ENCODE measurements around the gene SLC8A1. TPM values are rescaled to one million over a fixed set of nuclear protein-coding genes. Genes with fewer than 3 reads are reported as not detected.

The SLC8A1 gene
- total RNA-seq, 1 experiment from 2014 or later: 1.7 TPM

- no peak overlapping the region for H3K27ac Mint-ChIP-seq
- no peaks in the 10 kb centered on the region for H3K9me3 ChIP-seq (ENCODE audit: control insufficient read depth, low read depth, low read length)
- H2AK5ac ChIP-seq (ENCODE audit: insufficient read length, low read length): no peak overlapping the region
- no peak overlapping the region for H2BK20ac ChIP-seq (ENCODE audit: low read depth, low read length, poor library complexity, severe bottlenecking)
- H2AFZ ChIP-seq (ENCODE audit: low read length): no peak overlapping the region
- peaks cover 2 to 10% (median 2%) of the 10 kb centered on the region in 3 experiments; a peak in 4 of 7 replicates for H3K36me3 Mint-ChIP-seq (ENCODE audit: insufficient read depth in 1 of 3, low read depth in 3 of 3)
- no peak overlapping the region for H2BK5ac ChIP-seq (ENCODE audit: insufficient read length, low read length)
- H3T11ph ChIP-seq (ENCODE audit: low read length): no peak overlapping the region
- no peak overlapping the region for H3K14ac ChIP-seq (ENCODE audit: insufficient read depth, low read length)
- H3K9ac ChIP-seq (ENCODE audit: extremely low read depth, insufficient read length, low read length): no peak overlapping the region
- no peak overlapping the region for H4K91ac ChIP-seq (ENCODE audit: insufficient read length, low read depth, low read length)
- H2BK120ac ChIP-seq (ENCODE audit: low read depth, low read length, poor library complexity, severe bottlenecking): no peak overlapping the region
- no CpG with 5 or more reads among the region's 2 CpGs for WGBS (ENCODE audit: extremely low coverage, insufficient read length, low lambda C conversion rate)
- H4K5ac ChIP-seq (ENCODE audit: insufficient read length, low read depth, low read length): no peak overlapping the region
- H3K56ac ChIP-seq (ENCODE audit: insufficient read length, low read depth, low read length): no peak overlapping the region
- no peak overlapping the region for H3K27ac ChIP-seq (ENCODE audit: insufficient read length, low read depth, low read length)
- no peak overlapping the region for H2BK15ac ChIP-seq (ENCODE audit: low read depth, low read length)
- no peaks in the 10 kb centered on the region for H3K27me3 ChIP-seq (ENCODE audit: insufficient read depth, low read length)
- H4K20me1 ChIP-seq (ENCODE audit: control insufficient read depth, insufficient read depth, insufficient read length): no peaks in the 10 kb centered on the region
- no peak overlapping the region for H4K8ac ChIP-seq (replicated peaks; ENCODE audit: insufficient read length, low read depth, low read length)
- no peak overlapping the region for H2BK12ac ChIP-seq (ENCODE audit: insufficient read length, low read depth, low read length)
- no peak overlapping the region for H3K4me3 Mint-ChIP-seq
- DNase-seq: no peak
- TF ChIP-seq CTCF (conservative IDR thresholded peaks at IDR 0.05): no peak
- H3K18ac ChIP-seq (ENCODE audit: insufficient read length, low read depth, low read length): no peak overlapping the region
- H3K23ac ChIP-seq (ENCODE audit: insufficient read length, low read depth, low read length): no peak overlapping the region
- H3K4me1 ChIP-seq (ENCODE audit: insufficient read depth, low read length): no peaks in the 10 kb centered on the region
- H3K4ac ChIP-seq (ENCODE audit: low read depth, low read length): no peak overlapping the region
- peaks cover 0 to 10% of the 10 kb centered on the region in 2 experiments; a peak in 2 of 4 replicates for H3K4me1 Mint-ChIP-seq
- H3K79me2 ChIP-seq (ENCODE audit: insufficient read depth, low read length): no peaks in the 10 kb centered on the region
- H3K9me3 Mint-ChIP-seq: peaks cover 8 to 18% of the 10 kb centered on the region in 2 experiments; a peak in 4 of 5 replicates
- H3K4me2 ChIP-seq (ENCODE audit: insufficient read depth, insufficient read length, low read length): no peak overlapping the region
- no peaks in the 10 kb centered on the region for H3K27me3 Mint-ChIP-seq (ENCODE audit: low read depth)
- no peaks in the 10 kb centered on the region for H3K23me2 ChIP-seq (ENCODE audit: insufficient read length, low read depth, low read length, poor library complexity, severe bottlenecking)
- no peaks in the 10 kb centered on the region for H3K79me1 ChIP-seq (ENCODE audit: insufficient read depth, low read depth, low read length, poor library complexity, severe bottlenecking)
Observed at GRCh38 chr2:40315683-40316082, 136.2 kb downstream of the SLC8A1 start.

Data from H9 (cell line).